Kidney epithelial cell (primary cell): Measurements from ENCODE around the gene PORCN. TPM values are rescaled to one million over a fixed set of nuclear protein-coding genes. Genes with fewer than 3 reads are reported as not detected.
A peak's percentile ranks its signal among the peaks of the same experiment; 100 is the strongest.

Source experiments
- DNase-seq: peaks from one replicate; pipeline ENCODE4 v3.0.0-alpha.2; 2010; ENCODE audit warnings: low read depth
- H3K27me3 ChIP-seq: 2 replicates; pipeline ENCODE4 v1.6.0; 2011; ENCODE audit warnings: low read length; ENCODE audit not compliant: control insufficient read depth, insufficient read depth
- H3K36me3 ChIP-seq: 2 replicates; pipeline ENCODE4 v1.5.1; 2011; ENCODE audit warnings: low read length; ENCODE audit not compliant: control insufficient read depth, insufficient read depth
- H3K4me3 ChIP-seq: 2 replicates; pipeline ENCODE4 v1.5.1; 2011; ENCODE audit warnings: low read depth, mild to moderate bottlenecking, control low read depth, low read length
- CTCF ChIP-seq: IDR thresholded peaks from 2 replicates; pipeline ENCODE4 v1.5.1; 2011; ENCODE audit warnings: mild to moderate bottlenecking, moderate library complexity, low read length, control low read depth, inconsistent platforms; ENCODE audit not compliant: insufficient read depth, poor library complexity, severe bottlenecking
- total RNA-seq: library from RNA; depleted of rRNA; stranded (reverse); fragments of >200 nt; gene quantifications from 2 replicates; pipeline ENCODE4 v1.2.3, GENCODE V29; 2015

Gene PORCN
- total RNA-seq, 1 donor from 2014 or later, result 12.7 TPM

- DNase-seq, result no peak
- Histone ChIP-seq H3K36me3 (no peaks in the 10 kb centered on the region), H3K27me3 (no peaks in the 10 kb centered on the region), H3K4me3 (no peak overlapping the region)
- TF ChIP-seq CTCF, result no peak
Measured at GRCh38 chrX:48489296-48489695, 19.5 kb upstream of the PORCN start.

- H3K4me3 ChIP-seq, result no peak overlapping the region
- no peak for TF ChIP-seq CTCF
- H3K27me3 ChIP-seq, result no peaks in the 10 kb centered on the region
- DNase-seq, result no peak
- H3K36me3 ChIP-seq, result no peaks in the 10 kb centered on the region
Measured at GRCh38 chrX:48489892-48490291, 18.9 kb upstream of the PORCN start.

- no peak for TF ChIP-seq CTCF
- no peak for DNase-seq
- Histone ChIP-seq H3K36me3 (no peaks in the 10 kb centered on the region), H3K27me3 (no peaks in the 10 kb centered on the region), H3K4me3 (no peak overlapping the region)
Measured at GRCh38 chrX:48490661-48491060, 18.1 kb upstream of the PORCN start.

- DNase-seq, result no peak
- TF ChIP-seq CTCF, result no peak
- Histone ChIP-seq H3K36me3 (no peaks in the 10 kb centered on the region), H3K27me3 (no peaks in the 10 kb centered on the region), H3K4me3 (no peak overlapping the region)
Measured at GRCh38 chrX:48491809-48492208, 17.0 kb upstream of the PORCN start.

- TF ChIP-seq CTCF, result no peak
- DNase-seq, result no peak
- H3K4me3 ChIP-seq, result no peak overlapping the region
Measured at GRCh38 chrX:48492293-48492910, 16.4 kb upstream of the PORCN start.

GRCh38 chrX:48493890-48494364, 14.9 kb upstream of the PORCN start:
- Histone ChIP-seq H3K27me3 (no peaks in the 10 kb centered on the region), H3K36me3 (no peaks in the 10 kb centered on the region), H3K4me3 (no peak overlapping the region)
- TF ChIP-seq CTCF, result peak; percentile 29
- DNase-seq, result no peak

More at GRCh38 chrX:48492293-48492910, 16.4 kb upstream of the PORCN start:
- no peaks in the 10 kb centered on the region for H3K36me3 ChIP-seq
- H3K27me3 ChIP-seq, result no peaks in the 10 kb centered on the region
